GM12892 (cell line): ENCODE results near the gene C11orf71.

Experiments
- POLR2A ChIP-seq: IDR thresholded peaks from 2 replicates; pipeline ENCODE4 v1.6.1; 2011; ENCODE audit warnings: low read depth, low read length, control low read depth
- POLR2AphosphoS5 ChIP-seq: IDR thresholded peaks from 2 replicates; pipeline ENCODE4 v1.6.1; 2011; ENCODE audit warnings: low read depth, low read length, control low read depth

DNA sequence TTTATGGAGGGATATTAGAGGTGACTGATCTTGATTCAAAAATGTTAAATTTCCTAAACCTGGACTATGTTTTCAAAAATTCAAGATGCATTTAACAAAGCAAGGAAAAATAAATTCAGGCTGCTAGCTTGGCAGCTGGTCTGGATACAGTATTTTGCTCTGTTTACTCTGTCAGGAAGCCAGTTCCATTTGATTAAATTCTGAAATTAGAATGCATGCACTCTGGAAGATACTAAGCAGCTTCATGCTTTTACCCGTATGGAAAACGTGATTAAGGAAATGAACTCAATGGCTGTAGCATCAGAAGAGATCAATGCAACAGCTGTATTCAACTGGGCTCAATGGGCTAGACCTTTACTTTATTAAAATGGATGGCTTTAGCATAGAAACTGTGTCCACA is 14.2 kb downstream of the C11orf71 start:
- TF ChIP-seq POLR2A (no peak), POLR2AphosphoS5 (no peak)
